Spinal cord (tissue), 10 donors: ENCODE data around the gene BRMS1L. TPM values are rescaled to one million over a fixed set of nuclear protein-coding genes. Genes with fewer than 3 reads are reported as not detected.
A peak's percentile ranks its signal among the peaks of the same experiment; 100 is the strongest.
"Not testable (repeated sequence)": the region's sequence is repeated elsewhere in the genome, so short reads cannot be mapped to it uniquely, and the experiment has no call there.

Experiments
- DNase-seq, 6 donors: peaks; one replicate each; pipeline versions ENCODE4 v3.0.0 to v3.0.0-alpha.2; 2013 to 2015; ENCODE audit warnings: low spot score in 6 of 6, low read depth in 4 of 6
- H3K27ac ChIP-seq: one replicate; pipeline ENCODE4 v1.5.1; 2013; ENCODE audit warnings: low read depth, low read length, control low read depth
- H3K27me3 ChIP-seq: one replicate; pipeline ENCODE4 v1.6.1; 2013; ENCODE audit warnings: low read length; ENCODE audit not compliant: control insufficient read depth, insufficient read depth
- H3K36me3 ChIP-seq: one replicate; pipeline ENCODE4 v1.6.1; 2013; ENCODE audit warnings: low read length; ENCODE audit not compliant: control insufficient read depth, insufficient read depth
- H3K4me1 ChIP-seq: one replicate; pipeline ENCODE4 v1.6.1; 2013; ENCODE audit warnings: low read length; ENCODE audit not compliant: control insufficient read depth, insufficient read depth
- H3K4me3 ChIP-seq: one replicate; pipeline ENCODE4 v1.5.1; 2013; ENCODE audit warnings: low read depth, low read length, control low read depth
- H3K9me3 ChIP-seq: one replicate; pipeline ENCODE4 v1.6.1; 2013; ENCODE audit warnings: low read length; ENCODE audit not compliant: control insufficient read depth, insufficient read depth
- WGBS: methylation state at CpG from one replicate; pipeline ENCODE4 v1.1.5; 2013; ENCODE audit warnings: missing lambda C conversion rate; ENCODE audit not compliant: insufficient coverage; 5-methylcytosine and 5-hydroxymethylcytosine counted together
- polyA plus RNA-seq, 2 donors: library from polyadenylated mRNA; unstranded; fragments of 120-200 nt; gene quantifications; one replicate each; pipeline ENCODE4 v1.2.1, GENCODE V29; 2013; ENCODE audit not compliant: insufficient read length in 2 of 2
- total RNA-seq, 2 donors: library from RNA; depleted of rRNA in 1 of 2; stranded (reverse); fragments of 120-200 nt in 1 of 2; fragments of >200 nt in 1 of 2; gene quantifications; one replicate each; pipeline versions ENCODE4 v1.2.3 to v1.2.4, GENCODE V29; 2013 to 2014
- donor health status: healthy.

Gene BRMS1L
- total and polyA plus RNA-seq, 4 donors: 9.8 to 25.9 (median 22.0) TPM

DNA sequence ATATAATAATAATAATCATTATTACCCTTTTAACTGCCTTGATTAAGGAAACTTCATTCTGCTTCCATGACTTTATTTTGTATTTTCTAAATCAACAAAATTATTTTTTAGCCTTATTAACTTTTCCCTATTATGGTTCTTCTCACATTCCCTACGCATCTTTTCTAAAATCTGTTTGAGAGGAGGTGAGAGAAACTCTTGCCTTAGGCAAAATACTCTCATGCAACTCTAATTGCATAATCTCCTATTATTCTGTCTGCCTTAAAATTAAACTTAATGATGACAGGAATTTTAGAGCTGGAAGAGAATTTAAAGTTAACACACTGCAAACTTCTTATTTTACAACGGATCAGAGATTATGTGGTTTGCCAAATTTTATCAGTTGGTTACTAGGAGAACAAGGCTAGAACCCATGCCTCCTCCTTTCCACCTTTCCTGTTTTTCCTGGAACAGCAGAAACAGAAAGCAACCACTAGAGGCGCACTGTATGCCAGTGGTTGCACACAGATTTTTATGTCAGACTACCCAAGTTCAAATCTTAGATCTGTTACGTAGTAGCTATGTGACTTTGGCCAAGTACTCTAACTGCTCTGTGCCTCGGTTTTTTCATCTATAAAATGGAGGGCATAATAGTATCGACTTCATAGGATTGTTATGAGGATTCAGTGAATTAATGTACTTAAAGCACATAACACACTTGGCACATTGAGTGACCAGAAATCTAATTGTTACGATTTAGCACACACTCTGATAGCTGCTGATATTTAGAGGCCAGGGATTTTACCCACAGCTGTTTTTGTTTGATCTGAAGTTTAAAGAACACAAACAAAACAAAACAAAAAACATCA lies 4.3 kb upstream of the BRMS1L start:
- Histone ChIP-seq H3K27ac (no peak overlapping the region), H3K4me1 (peaks cover 3% of the 10 kb centered on the region), H3K9me3 (no peaks in the 10 kb centered on the region), H3K4me3 (no peak overlapping the region), H3K36me3 (no peaks in the 10 kb centered on the region), H3K27me3 (no peaks in the 10 kb centered on the region)
- WGBS: 0% methylated on average over 1 of the region's 7 CpGs
- DNase-seq: peak in 2 of 6 donors; percentile 23 to 43

DNA sequence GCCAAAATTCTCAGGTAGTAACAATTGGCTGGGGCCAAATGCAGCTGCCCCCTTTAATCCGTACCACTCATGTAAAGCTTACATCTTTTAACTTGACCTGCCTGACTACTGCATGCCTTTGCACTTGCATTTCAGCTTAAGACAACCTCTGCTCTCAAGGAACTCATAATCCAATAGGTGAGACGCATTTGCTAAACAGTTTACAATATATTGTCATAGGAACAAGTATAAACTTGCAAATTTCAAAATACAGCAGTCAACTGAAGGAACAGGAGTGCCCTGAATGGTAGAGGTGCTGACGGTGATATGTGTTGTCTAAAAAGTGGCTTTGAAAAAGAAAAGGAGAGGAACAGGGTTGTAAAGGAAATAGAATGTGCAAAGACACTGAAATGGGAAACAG lies 3.6 kb upstream of the BRMS1L start:
- no peak overlapping the region for H3K27ac ChIP-seq
- no peak overlapping the region for H3K4me3 ChIP-seq
- H3K9me3 ChIP-seq: no peaks in the 10 kb centered on the region
- no peak for DNase-seq
- no peaks in the 10 kb centered on the region for H3K27me3 ChIP-seq
- H3K36me3 ChIP-seq: no peaks in the 10 kb centered on the region
- 96% methylated on average over 2 of the region's 3 CpGs for WGBS
- peaks cover 3% of the 10 kb centered on the region for H3K4me1 ChIP-seq

DNA sequence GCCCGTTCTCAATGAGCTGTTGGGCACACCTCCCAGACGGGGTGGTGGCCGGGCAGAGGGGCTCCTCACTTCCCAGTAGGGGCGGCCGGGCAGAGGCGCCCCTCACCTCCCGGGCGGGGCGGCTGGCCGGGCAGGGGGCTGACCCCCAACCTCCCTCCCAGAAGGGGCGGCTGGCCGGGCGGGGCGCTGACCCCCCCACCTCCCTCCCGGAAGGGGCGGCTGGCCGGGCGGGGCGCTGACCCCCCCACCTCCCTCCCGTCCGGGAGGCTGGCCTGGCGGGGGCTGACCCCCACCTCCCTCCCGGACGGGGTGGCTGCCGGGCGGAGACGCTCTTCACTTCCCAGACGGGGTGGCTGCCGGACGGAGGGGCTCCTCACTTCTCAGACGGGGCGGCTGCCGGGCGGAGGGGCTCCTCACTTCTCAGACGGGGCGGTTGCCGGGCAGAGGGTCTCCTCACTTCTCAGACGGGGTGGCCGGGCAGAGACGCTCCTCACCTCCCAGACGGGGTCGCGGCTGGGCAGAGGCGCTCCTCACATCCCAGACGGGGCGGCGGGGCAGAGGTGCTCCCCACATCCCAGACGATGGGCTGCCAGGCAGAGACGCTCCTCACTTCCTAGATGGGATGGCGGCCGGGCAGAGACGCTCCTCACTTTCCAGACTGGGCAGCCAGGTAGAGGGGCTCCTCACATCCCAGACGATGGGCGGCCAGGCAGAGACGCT lies 1.5 kb upstream of the BRMS1L start:
- not testable (repeated sequence) for H3K9me3 ChIP-seq, H3K27ac ChIP-seq, H3K4me3 ChIP-seq, H3K36me3 ChIP-seq, H3K4me1 ChIP-seq, DNase-seq, H3K27me3 ChIP-seq
- WGBS: no CpG with 5 or more reads among the region's 55 CpGs

DNA sequence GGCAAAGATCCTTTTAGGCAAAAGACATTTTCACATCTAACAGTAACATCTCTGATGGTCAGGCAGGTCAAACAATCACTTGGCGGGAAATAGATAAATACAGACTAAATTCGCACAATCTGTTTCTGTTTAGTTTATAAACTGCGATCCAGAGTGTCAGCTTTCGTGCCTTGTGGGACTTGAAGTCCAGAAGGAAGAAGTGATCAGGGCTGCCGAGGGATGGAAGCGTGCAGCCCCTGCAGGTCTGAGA lies 245 bp upstream of the BRMS1L start:
- no peaks in the 10 kb centered on the region for H3K27me3 ChIP-seq
- WGBS: 0% methylated on average over 5 of the region's 6 CpGs
- H3K9me3 ChIP-seq: no peaks in the 10 kb centered on the region
- DNase-seq: no peak
- peaks cover 3% of the 10 kb centered on the region for H3K4me1 ChIP-seq
- no peaks in the 10 kb centered on the region for H3K36me3 ChIP-seq
- H3K27ac ChIP-seq: peak overlapping the region; percentile 99
- peak overlapping the region; percentile 97 for H3K4me3 ChIP-seq

DNA sequence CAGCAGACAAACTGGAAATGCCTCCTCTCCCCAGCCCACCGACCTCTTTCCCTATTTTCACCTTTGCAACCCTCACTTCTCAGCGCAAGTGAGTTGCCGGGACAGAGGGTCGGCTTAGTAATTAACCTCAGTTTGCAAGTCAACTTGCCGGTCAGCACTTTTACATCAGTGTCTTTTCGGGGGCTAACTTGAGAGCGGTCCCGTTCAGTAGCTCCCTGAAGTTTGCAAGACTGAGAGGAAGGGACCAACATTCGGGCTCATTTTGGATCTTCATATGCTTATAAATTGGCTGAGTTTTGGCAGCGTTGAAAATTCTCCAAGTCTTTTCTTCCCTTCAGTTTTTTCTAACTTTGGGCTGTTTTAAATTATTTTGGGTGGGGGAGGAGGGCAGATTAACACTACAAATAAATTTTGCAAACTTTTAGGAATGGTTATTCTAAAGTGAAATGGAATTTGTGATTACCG lies 846 bp downstream of the BRMS1L start:
- peak overlapping the region; percentile 97 for H3K4me3 ChIP-seq
- 0% methylated on average over 8 of the region's 11 CpGs for whole genome bisulfite sequencing
- no peaks in the 10 kb centered on the region for H3K27me3 ChIP-seq
- H3K36me3 ChIP-seq: peaks cover 3% of the 10 kb centered on the region
- no peak for DNase-seq
- H3K9me3 ChIP-seq: no peaks in the 10 kb centered on the region
- H3K4me1 ChIP-seq: peaks cover 3% of the 10 kb centered on the region
- H3K27ac ChIP-seq: peak overlapping the region; percentile 99

DNA sequence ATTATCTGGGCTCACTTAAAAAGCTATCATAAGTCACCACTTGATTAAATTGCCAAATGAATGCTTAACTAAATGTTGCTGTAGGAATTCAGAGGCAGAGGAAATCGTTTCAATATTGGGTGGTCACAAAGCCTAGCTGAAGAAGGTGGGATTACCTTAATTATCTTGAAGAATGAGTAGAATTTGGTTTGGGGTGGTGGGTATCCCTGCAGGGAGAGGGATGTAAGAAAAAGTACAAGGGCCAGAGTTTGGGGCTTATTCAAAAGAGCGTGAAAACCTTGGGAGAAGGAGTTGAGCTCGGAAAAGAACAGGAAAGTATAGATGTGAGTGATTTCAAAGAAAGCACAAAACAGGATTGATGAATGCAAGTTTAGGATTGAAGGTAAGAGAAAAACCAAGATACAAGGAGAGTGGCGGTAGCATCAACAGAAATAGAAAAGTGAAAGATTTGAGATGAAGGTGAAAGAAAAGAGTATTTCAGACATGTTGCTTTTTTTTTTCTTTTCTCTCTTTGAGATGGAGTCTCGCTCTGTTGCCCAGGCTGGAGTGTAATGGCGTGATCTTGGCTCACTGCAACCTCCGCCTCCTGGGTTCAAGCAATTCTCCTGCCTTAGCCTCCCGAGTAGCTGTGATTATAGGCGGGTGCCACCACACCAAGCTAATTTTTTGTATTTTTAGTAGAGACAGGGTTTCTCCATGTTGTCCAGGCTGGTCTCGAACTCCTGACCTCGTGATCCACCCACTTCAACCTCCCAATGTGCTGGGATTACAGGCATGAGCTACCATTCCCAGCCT lies 1.7 kb downstream of the BRMS1L start:
- peaks cover 3% of the 10 kb centered on the region for H3K36me3 ChIP-seq
- H3K27me3 ChIP-seq: no peaks in the 10 kb centered on the region
- H3K9me3 ChIP-seq: no peaks in the 10 kb centered on the region
- DNase-seq: no peak
- H3K27ac ChIP-seq: no peak overlapping the region
- peaks cover 3% of the 10 kb centered on the region for H3K4me1 ChIP-seq
- H3K4me3 ChIP-seq: no peak overlapping the region
- WGBS: 66% methylated on average over 3 of the region's 11 CpGs

DNA sequence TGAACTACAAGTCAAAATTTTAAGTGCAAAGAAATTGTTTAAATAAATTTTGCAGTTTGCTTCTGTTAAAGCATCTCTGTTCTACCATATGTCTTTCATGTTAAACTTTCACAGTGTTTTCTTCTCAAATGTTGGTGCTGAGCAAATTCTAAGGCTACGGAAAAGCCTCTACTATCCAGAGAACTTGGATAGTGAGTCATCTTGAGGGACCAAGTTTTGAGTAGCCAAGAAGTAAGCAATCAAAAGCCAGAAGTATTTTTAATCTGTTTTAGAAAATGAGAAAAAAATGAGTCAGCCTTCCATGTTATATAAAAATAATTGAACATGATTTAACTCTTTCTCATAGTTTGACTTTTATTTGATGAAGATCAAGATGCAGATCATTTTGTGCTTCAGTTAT lies 3.3 kb downstream of the BRMS1L start:
- Histone ChIP-seq H3K36me3 (peaks cover 3% of the 10 kb centered on the region), H3K9me3 (no peaks in the 10 kb centered on the region), H3K27ac (no peak overlapping the region), H3K27me3 (no peaks in the 10 kb centered on the region), H3K4me1 (peaks cover 3% of the 10 kb centered on the region), H3K4me3 (no peak overlapping the region)
- DNase-seq: no peak
- WGBS: no CpG with 5 or more reads among the region's 1 CpG

DNA sequence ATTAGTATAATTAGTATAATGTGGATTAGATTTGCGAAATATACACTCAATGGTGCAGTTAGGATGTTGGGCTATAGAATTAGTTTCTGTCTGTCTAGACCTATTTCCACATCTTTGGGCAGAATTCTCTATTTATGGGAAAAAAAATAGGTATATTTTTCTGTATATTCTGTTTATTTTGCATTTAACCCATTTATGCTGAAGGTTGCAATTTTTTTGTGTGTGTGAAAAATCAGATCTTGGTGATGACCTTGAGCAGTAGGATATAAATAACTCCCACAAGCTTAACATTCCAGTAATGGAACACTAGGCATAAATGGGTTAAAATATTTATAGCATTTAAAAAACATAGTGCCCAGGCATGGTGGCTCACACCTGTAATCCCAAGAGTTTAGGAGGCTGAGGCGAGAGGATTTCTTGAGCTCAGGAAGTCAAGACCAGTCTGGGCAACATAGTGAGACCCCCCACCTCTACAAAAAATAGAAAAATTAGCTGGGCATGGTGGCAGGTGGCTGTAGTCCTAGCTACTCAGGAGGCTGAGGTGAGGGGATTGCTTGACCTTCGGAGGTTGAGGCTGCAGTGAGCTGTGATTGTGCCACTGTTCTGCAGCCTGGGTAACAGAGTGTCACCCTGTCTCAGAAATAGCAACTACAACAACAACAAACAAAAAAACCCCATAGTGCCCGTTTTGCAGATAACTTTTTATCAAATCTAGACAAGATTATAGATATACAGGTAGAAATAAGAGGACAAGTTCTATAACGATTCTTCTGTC lies 9.3 kb downstream of the BRMS1L start:
- H3K4me1 ChIP-seq: no peaks in the 10 kb centered on the region
- WGBS: no CpG with 5 or more reads among the region's 5 CpGs
- peaks cover 17% of the 10 kb centered on the region for H3K36me3 ChIP-seq
- no peak overlapping the region for H3K27ac ChIP-seq
- no peaks in the 10 kb centered on the region for H3K27me3 ChIP-seq
- no peaks in the 10 kb centered on the region for H3K9me3 ChIP-seq
- no peak for DNase-seq
- no peak overlapping the region for H3K4me3 ChIP-seq

DNA sequence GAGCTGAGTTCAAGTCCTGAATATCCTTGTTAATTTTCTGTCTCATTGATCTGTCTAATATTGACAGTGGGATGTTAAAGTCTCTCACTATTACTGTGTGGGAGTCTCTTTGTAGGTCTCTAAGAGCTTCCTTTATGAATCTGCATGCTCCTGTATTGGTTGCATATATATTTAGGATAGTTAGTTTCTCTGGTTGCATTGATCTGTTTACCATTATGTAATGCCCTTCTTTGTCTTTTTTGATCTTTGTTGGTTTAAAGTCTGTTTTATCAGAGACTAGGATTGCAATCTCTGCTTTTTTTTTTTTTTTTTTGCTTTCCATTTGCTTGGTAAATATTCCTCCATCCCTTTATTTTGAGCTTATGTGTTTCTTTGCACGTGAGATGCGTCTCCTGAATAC lies 15.6 kb downstream of the BRMS1L start:
- H3K27ac ChIP-seq, H3K27me3 ChIP-seq, H3K4me3 ChIP-seq, H3K4me1 ChIP-seq, DNase-seq, H3K9me3 ChIP-seq: not testable (repeated sequence)
- 100% methylated on average over 2 of the region's 2 CpGs for WGBS
- H3K36me3 ChIP-seq: peaks cover 17% of the 10 kb centered on the region
